NT2/D1 (cell line): Measurements from ENCODE around the gene FMC1.

Experiments used
- SUZ12 ChIP-seq: IDR thresholded peaks from 2 replicates; pipeline ENCODE4 v1.6.1; 2011; ENCODE audit not compliant: insufficient read length, insufficient read depth; ENCODE audit errors: extremely low read depth
- YY1 ChIP-seq: IDR thresholded peaks from 2 replicates; pipeline ENCODE4 v1.6.1; 2011; ENCODE audit not compliant: insufficient read length, insufficient read depth
- ZNF274 ChIP-seq: IDR thresholded peaks from 2 replicates; pipeline ENCODE4 v1.6.1; 2011; ENCODE audit warnings: mild to moderate bottlenecking, low read depth, low read length

DNA sequence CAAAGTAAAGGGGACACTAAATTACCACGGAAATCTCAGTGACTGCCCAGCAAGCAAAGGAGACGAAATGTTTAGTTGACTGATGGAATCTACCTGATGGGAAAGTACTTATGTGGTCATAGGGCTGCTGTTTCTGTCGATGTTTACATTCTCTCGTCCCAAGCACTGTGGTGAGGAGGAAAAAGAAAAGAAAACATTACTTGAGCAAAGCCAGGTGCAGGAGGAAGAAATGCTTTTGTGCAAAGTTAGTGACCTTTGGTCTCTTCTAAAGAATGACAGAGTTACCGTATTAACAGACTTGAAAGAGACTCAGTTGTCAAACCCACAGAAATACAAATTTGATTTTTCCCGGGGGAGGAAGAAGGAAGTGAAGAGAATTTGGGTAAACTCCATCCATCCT lies 43.3 kb upstream of the FMC1 start:
- TF ChIP-seq ZNF274 (no peak), YY1 (no peak), SUZ12 (no peak)
